GM23248 (cell line): Measurements from ENCODE around the gene HEPHL1.
"Not testable (repeated sequence)": the region's sequence is repeated elsewhere in the genome, so short reads cannot be mapped to it uniquely, and the experiment has no call there.

ENCODE experiments used
- EZH2 ChIP-seq: fragments of 200-600 bp; sonication (generic); IDR thresholded peaks from 2 replicates; pipeline ENCODE4 v1.6.1; 2018; ENCODE audit warnings: antibody characterized with exemption, mild to moderate bottlenecking; ENCODE audit not compliant: insufficient read depth, poor library complexity, severe bottlenecking
- EZH2phosphoT487 ChIP-seq: fragments of 200-600 bp; sonication (generic); IDR thresholded peaks from 2 replicates; pipeline ENCODE4 v1.6.1; 2018; ENCODE audit warnings: antibody characterized with exemption, moderate library complexity, mild to moderate bottlenecking, low read depth; ENCODE audit not compliant: insufficient read depth

- TF ChIP-seq EZH2, EZH2phosphoT487: not testable (repeated sequence)
Measured at GRCh38 chr11:93973322-93974051, 47.7 kb upstream of the HEPHL1 start.
